ENCODE measurements around the gene TAGLN2.

Gene TAGLN2

GRCh38 chr1:159949123-159949522, 23.8 kb upstream of the TAGLN2 start:
- DNase-seq = no peak

- DNase-seq = no peak
Measured at GRCh38 chr1:159947942-159948341, 22.6 kb upstream of the TAGLN2 start.

GRCh38 chr1:159946242-159947187, 21.2 kb upstream of the TAGLN2 start:
- no peak for DNase-seq

- peak; percentile 79 for DNase-seq
Measured at GRCh38 chr1:159945483-159946241, 20.4 kb upstream of the TAGLN2 start, which contains the start of gene IGSF9. Gene IGSF9 (minus strand): TSS chr1:159945613. CDS start chr1:159943454, 2,159 bp downstream.

GRCh38 chr1:159944623-159945455, 19.5 kb upstream of the TAGLN2 start:
- DNase-seq = no peak

- DNase-seq = no peak
Measured at GRCh38 chr1:159943908-159944622, 18.8 kb upstream of the TAGLN2 start.

- DNase-seq = no peak
Measured at GRCh38 chr1:159943278-159943640, 18.0 kb upstream of the TAGLN2 start.

- no peak for DNase-seq
Measured at GRCh38 chr1:159942632-159943277, 17.4 kb upstream of the TAGLN2 start.

- DNase-seq = no peak
Measured at GRCh38 chr1:159941591-159942560, 16.6 kb upstream of the TAGLN2 start.

GRCh38 chr1:159941141-159941540, 15.8 kb upstream of the TAGLN2 start:
- no peak for DNase-seq

- DNase-seq = no peak
Measured at GRCh38 chr1:159940006-159940620, 14.8 kb upstream of the TAGLN2 start.

GRCh38 chr1:159939678-159940002, 14.3 kb upstream of the TAGLN2 start:
- no peak for DNase-seq

- DNase-seq = no peak
Measured at GRCh38 chr1:159938905-159939677, 13.8 kb upstream of the TAGLN2 start.

- DNase-seq = no peak
Measured at GRCh38 chr1:159938211-159938852, 13.0 kb upstream of the TAGLN2 start.

GRCh38 chr1:159937054-159937750, 11.9 kb upstream of the TAGLN2 start:
- no peak for DNase-seq

- peak; percentile 43 for DNase-seq
Measured at GRCh38 chr1:159936273-159936904, 11.1 kb upstream of the TAGLN2 start.

- DNase-seq = no peak
Measured at GRCh38 chr1:159935719-159936272, 10.5 kb upstream of the TAGLN2 start.

Measured in fibroblast of skin of abdomen (primary cell).